HCT116 (cell line): Measurements from ENCODE around the gene PKD2. TPM values are rescaled to one million over a fixed set of nuclear protein-coding genes. Genes with fewer than 3 reads are reported as not detected.

Source experiments
- ATAC-seq: fragments of 200-7000 bp; cut with Tn5 transposase; 2 replicates; pipeline ENCODE4 v1.9.1; 2020; ENCODE audit warnings: mild to moderate bottlenecking, moderate library complexity
- BruUV-seq: library from RNA; stranded (reverse); fragments of 400-500 nt; replicated peaks from 2 replicates; lab custom pipeline; 2021; lab: Mats Ljungman, UMichigan
- CTCF ChIA-PET: fragments of 300-600 bp; sonication (Branson Sonifier 250); formaldehyde crosslinking; loops from one replicate; lab custom pipeline; 2021; ENCODE audit warnings: antibody characterized with exemption; lab: Charles Lee
- POLR2A ChIA-PET: fragments of 300-600, 350-600 bp; sonication (Branson Sonifier 250); formaldehyde crosslinking; loops from one replicate; lab custom pipeline; 2021; ENCODE audit warnings: antibody characterized with exemption; lab: Charles Lee
- RAD21 ChIA-PET, 2 experiments: fragments of 300-600 bp; sonication (Branson Sonifier 250); formaldehyde crosslinking; loops; one replicate each; lab custom pipeline; 2023; ENCODE audit warnings: low total read pairs in 2 of 2; ENCODE audit not compliant: uncharacterized antibody in 2 of 2, unreplicated experiment in 2 of 2, low non-redundant PET in 1 of 2; lab: Charles Lee
- DNase-seq: peaks from one replicate; pipeline ENCODE4 v3.0.0-alpha.2; 2010; ENCODE audit warnings: low read depth, low spot score
- H2AFZ ChIP-seq: fragments of 200-600 bp; shearing (Covaris generic), sonication (generic); 2 replicates; pipeline ENCODE4 v1.6.1; 2017; ENCODE audit warnings: low read depth, mixed run types, mixed read lengths, antibody characterized with exemption, low read length; ENCODE audit not compliant: poor library complexity, severe bottlenecking
- H3K27ac ChIP-seq: 2 replicates; pipeline ENCODE4 v1.5.1; 2012; ENCODE audit warnings: low read depth, low read length
- H3K27me3 ChIP-seq: fragments of 200-600 bp; sonication (generic); 2 replicates; pipeline ENCODE4 v1.6.1; 2016; ENCODE audit warnings: mixed run types, low read length, mixed read lengths; ENCODE audit not compliant: insufficient read depth
- H3K36me3 ChIP-seq, 2 experiments: fragments of 200-500 bp in 1 of 2; fragments of 200-600 bp in 1 of 2; sonication (Bioruptor generic) in 1 of 2; sonication (generic) in 1 of 2; 2 replicates each; pipeline versions ENCODE4 v1.5.1 to v1.6.1; 2014 to 2016; ENCODE audit warnings: low read length in 2 of 2, inconsistent platforms in 1 of 2, mixed read lengths in 1 of 2, mixed run types in 1 of 2; ENCODE audit not compliant: insufficient read depth in 2 of 2, control insufficient read depth in 1 of 2
- H3K4me1 ChIP-seq, 2 experiments: fragments of 200-600 bp in 1 of 2; sonication (generic) in 1 of 2; 2 replicates each; pipeline versions ENCODE4 v1.5.1 to v1.6.1; 2012 to 2017; ENCODE audit warnings: low read length in 2 of 2, inconsistent platforms in 1 of 2, mild to moderate bottlenecking in 1 of 2, mixed read lengths in 1 of 2, mixed run types in 1 of 2, moderate library complexity in 1 of 2; ENCODE audit not compliant: insufficient read depth in 2 of 2, control insufficient read depth in 1 of 2
- H3K4me2 ChIP-seq: fragments of 200-600 bp; sonication (generic); 2 replicates; pipeline ENCODE4 v1.6.1; 2017; ENCODE audit warnings: mixed run types, low read length, mixed read lengths
- H3K4me3 ChIP-seq, 2 experiments: fragments of 200-600 bp in 1 of 2; sonication (generic) in 1 of 2; replicated peaks in 1 of 2; 2 replicates each; pipeline ENCODE4 v1.5.1; 2011 to 2016; ENCODE audit warnings: low read length in 2 of 2, control low read depth in 1 of 2, low read depth in 1 of 2, mild to moderate bottlenecking in 1 of 2, mixed read lengths in 1 of 2, mixed run types in 1 of 2
- H3K79me2 ChIP-seq: fragments of 200-600 bp; sonication (generic); 2 replicates; pipeline ENCODE4 v1.6.1; 2017; ENCODE audit warnings: mild to moderate bottlenecking, mixed run types, low read length, moderate library complexity, mixed read lengths; ENCODE audit not compliant: insufficient read depth
- H3K9ac ChIP-seq: fragments of 200-600 bp; sonication (generic); 2 replicates; pipeline ENCODE4 v1.6.1; 2016; ENCODE audit warnings: low read length, mixed read lengths
- H3K9me2 ChIP-seq: fragments of 200-600 bp; sonication (generic), shearing (Covaris generic); 2 replicates; pipeline ENCODE4 v1.6.1; 2017; ENCODE audit warnings: mixed run types, mild to moderate bottlenecking, moderate library complexity; ENCODE audit not compliant: insufficient read depth
- H3K9me3 ChIP-seq, 2 experiments: fragments of 200-500 bp in 1 of 2; fragments of 200-600 bp in 1 of 2; sonication (Bioruptor generic) in 1 of 2; sonication (generic) in 1 of 2; 2 replicates each; pipeline ENCODE4 v1.6.1; 2014 to 2017; ENCODE audit warnings: low read length in 2 of 2, mixed read lengths in 2 of 2, inconsistent platforms in 1 of 2, low read depth in 1 of 2, mild to moderate bottlenecking in 1 of 2, mixed run types in 1 of 2, moderate library complexity in 1 of 2; ENCODE audit not compliant: control insufficient read depth in 1 of 2, insufficient read depth in 1 of 2
- H4K20me1 ChIP-seq: fragments of 200-600 bp; sonication (generic), shearing (Covaris generic); 2 replicates; pipeline ENCODE4 v1.6.1; 2017; ENCODE audit warnings: mixed run types, mild to moderate bottlenecking, moderate library complexity; ENCODE audit not compliant: insufficient read depth
- CBX3 ChIP-seq: IDR thresholded peaks from 2 replicates; pipeline ENCODE4 v1.6.1; 2012; ENCODE audit warnings: low read depth
- CEBPB ChIP-seq: IDR thresholded peaks from 2 replicates; pipeline ENCODE4 v1.6.1; 2012; ENCODE audit warnings: low read depth
- ELF1 ChIP-seq: IDR thresholded peaks from 2 replicates; pipeline ENCODE4 v1.6.1; 2012; ENCODE audit warnings: low read depth, borderline replicate concordance
- EZH2 ChIP-seq: fragments of 200-600 bp; sonication (generic); IDR thresholded peaks from 2 replicates; pipeline ENCODE4 v1.6.1; 2017; ENCODE audit warnings: antibody characterized with exemption, mixed run types
- POLR2A ChIP-seq: IDR thresholded peaks from 2 replicates; pipeline ENCODE4 v1.7.0; 2011; ENCODE audit warnings: borderline replicate concordance; ENCODE audit not compliant: insufficient read depth, insufficient read length; ENCODE audit errors: extremely low read depth
- POLR2AphosphoS5 ChIP-seq: IDR thresholded peaks from 2 replicates; pipeline ENCODE4 v1.6.1; 2011; ENCODE audit warnings: mild to moderate bottlenecking, low read depth, low read length, moderate library complexity
- SIN3A ChIP-seq: IDR thresholded peaks from 2 replicates; pipeline ENCODE4 v1.6.1; 2012; ENCODE audit warnings: low read depth
- SP1 ChIP-seq: IDR thresholded peaks from 2 replicates; pipeline ENCODE4 v1.6.1; 2012; ENCODE audit warnings: low read depth
- SRF ChIP-seq: IDR thresholded peaks from 2 replicates; pipeline ENCODE4 v1.6.1; 2012; ENCODE audit warnings: low read depth
- TCF7L2 ChIP-seq: IDR thresholded peaks from 2 replicates; pipeline ENCODE4 v1.7.0; 2011; ENCODE audit warnings: borderline replicate concordance, inconsistent platforms; ENCODE audit not compliant: insufficient read depth, insufficient read length; ENCODE audit errors: extremely low read depth
- YY1 ChIP-seq: IDR thresholded peaks from 2 replicates; pipeline ENCODE4 v1.6.1; 2011; ENCODE audit warnings: low read length, low read depth, moderate library complexity, mild to moderate bottlenecking; ENCODE audit not compliant: insufficient replicate concordance; ENCODE audit errors: extremely low read depth
- ZNF274 ChIP-seq: fragments of 200-500 bp; sonication (Bioruptor generic); IDR thresholded peaks from 2 replicates; pipeline ENCODE4 v1.6.1; 2014; ENCODE audit warnings: mild to moderate bottlenecking, low read depth, low read length, inconsistent platforms
- intact Hi-C: fragments of 100-400 bp; cut with micrococcal nuclease; formaldehyde crosslinking; loops from 2 replicates; pipeline ENCODE4 v1.10.0; 2022
- total RNA-seq: library from RNA; stranded (reverse); gene quantifications from one replicate; pipeline ENCODE4 v1.2.1, GENCODE V29; 2021; ENCODE audit not compliant: unreplicated experiment
- TF ChIP-seq, protein P1 (sequence below): IDR thresholded peaks from 2 replicates; pipeline ENCODE4 v1.6.1; 2011; ENCODE audit warnings: mild to moderate bottlenecking, low read length, moderate library complexity; ENCODE audit not compliant: insufficient replicate concordance; ENCODE audit errors: extremely low read depth
- TF ChIP-seq, protein P2 (sequence below): IDR thresholded peaks from 2 replicates; pipeline ENCODE4 v1.6.1; 2012
- TF ChIP-seq, protein P3 (sequence below): IDR thresholded peaks from 2 replicates; pipeline ENCODE4 v1.6.1; 2012
- TF ChIP-seq, protein P4 (sequence below): IDR thresholded peaks from 2 replicates; pipeline ENCODE4 v1.6.1; 2012; ENCODE audit warnings: low read depth

Gene PKD2
- total RNA-seq, 1 experiment from 2014 or later: 10.1 TPM

DNA sequence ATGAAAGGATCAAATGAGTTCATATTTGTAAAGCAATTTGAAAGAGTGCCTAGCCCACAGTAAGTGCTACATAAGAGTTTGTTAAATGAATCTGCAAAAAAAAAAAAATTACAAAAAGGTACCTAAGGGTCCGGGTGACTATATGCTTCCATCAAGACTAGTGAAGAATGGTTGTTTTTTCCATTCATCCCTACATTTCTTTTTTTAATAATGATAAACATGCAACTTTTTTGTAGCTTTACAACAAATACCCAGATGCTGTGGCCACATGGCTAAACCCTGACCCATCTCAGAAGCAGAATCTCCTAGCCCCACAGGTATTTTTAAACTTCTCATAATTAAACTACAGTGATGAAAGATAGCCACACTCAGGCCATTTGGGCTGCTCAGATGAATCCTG lies 27.6 kb upstream of the PKD2 start:
- Histone ChIP-seq H2AFZ (no peak overlapping the region), H3K4me3 (no peak overlapping the region), H3K9ac (no peak overlapping the region), H3K9me3 (no peaks in the 10 kb centered on the region), H3K79me2 (no peaks in the 10 kb centered on the region), H3K27ac (no peak overlapping the region), H3K9me2 (no peaks in the 10 kb centered on the region), H3K4me2 (no peak overlapping the region), H3K27me3 (no peaks in the 10 kb centered on the region), H3K36me3 (no peaks in the 10 kb centered on the region), H4K20me1 (no peaks in the 10 kb centered on the region), H3K4me1 (peaks cover 2 to 12% of the 10 kb centered on the region in 2 experiments; a peak in 3 of 4 replicates)
- no peak for ATAC-seq
- intact Hi-C loops: loop anchor here (10.0 kb wide), 2 partner anchors 305 to 435 kb away; no protein-coding TSS in a partner anchor
- DNase-seq: no peak
- POLR2A ChIA-PET: interaction anchor here (0.6 kb wide), 1 partner anchor 45 kb away, joined by 3 read pairs; no protein-coding TSS in a partner anchor
- TF ChIP-seq SRF: no peak
- TF ChIP-seq, protein P1, sequence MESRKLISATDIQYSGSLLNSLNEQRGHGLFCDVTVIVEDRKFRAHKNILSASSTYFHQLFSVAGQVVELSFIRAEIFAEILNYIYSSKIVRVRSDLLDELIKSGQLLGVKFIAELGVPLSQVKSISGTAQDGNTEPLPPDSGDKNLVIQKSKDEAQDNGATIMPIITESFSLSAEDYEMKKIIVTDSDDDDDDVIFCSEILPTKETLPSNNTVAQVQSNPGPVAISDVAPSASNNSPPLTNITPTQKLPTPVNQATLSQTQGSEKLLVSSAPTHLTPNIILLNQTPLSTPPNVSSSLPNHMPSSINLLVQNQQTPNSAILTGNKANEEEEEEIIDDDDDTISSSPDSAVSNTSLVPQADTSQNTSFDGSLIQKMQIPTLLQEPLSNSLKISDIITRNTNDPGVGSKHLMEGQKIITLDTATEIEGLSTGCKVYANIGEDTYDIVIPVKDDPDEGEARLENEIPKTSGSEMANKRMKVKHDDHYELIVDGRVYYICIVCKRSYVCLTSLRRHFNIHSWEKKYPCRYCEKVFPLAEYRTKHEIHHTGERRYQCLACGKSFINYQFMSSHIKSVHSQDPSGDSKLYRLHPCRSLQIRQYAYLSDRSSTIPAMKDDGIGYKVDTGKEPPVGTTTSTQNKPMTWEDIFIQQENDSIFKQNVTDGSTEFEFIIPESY: no peak
- TF ChIP-seq ELF1: no peak
- no peak for TF ChIP-seq YY1
- no peak for TF ChIP-seq TCF7L2
- TF ChIP-seq CBX3: no peak
- TF ChIP-seq, protein P2, sequence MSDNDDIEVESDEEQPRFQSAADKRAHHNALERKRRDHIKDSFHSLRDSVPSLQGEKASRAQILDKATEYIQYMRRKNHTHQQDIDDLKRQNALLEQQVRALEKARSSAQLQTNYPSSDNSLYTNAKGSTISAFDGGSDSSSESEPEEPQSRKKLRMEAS: no peak
- no peak for TF ChIP-seq SIN3A
- TF ChIP-seq EZH2: no peak
- no peak for TF ChIP-seq SP1
- no peak for TF ChIP-seq CEBPB
- TF ChIP-seq POLR2AphosphoS5: no peak
- TF ChIP-seq ZNF274: no peak
- TF ChIP-seq, protein P3, sequence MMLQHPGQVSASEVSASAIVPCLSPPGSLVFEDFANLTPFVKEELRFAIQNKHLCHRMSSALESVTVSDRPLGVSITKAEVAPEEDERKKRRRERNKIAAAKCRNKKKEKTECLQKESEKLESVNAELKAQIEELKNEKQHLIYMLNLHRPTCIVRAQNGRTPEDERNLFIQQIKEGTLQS: no peak
- no peak for TF ChIP-seq POLR2A
- TF ChIP-seq, protein P4, sequence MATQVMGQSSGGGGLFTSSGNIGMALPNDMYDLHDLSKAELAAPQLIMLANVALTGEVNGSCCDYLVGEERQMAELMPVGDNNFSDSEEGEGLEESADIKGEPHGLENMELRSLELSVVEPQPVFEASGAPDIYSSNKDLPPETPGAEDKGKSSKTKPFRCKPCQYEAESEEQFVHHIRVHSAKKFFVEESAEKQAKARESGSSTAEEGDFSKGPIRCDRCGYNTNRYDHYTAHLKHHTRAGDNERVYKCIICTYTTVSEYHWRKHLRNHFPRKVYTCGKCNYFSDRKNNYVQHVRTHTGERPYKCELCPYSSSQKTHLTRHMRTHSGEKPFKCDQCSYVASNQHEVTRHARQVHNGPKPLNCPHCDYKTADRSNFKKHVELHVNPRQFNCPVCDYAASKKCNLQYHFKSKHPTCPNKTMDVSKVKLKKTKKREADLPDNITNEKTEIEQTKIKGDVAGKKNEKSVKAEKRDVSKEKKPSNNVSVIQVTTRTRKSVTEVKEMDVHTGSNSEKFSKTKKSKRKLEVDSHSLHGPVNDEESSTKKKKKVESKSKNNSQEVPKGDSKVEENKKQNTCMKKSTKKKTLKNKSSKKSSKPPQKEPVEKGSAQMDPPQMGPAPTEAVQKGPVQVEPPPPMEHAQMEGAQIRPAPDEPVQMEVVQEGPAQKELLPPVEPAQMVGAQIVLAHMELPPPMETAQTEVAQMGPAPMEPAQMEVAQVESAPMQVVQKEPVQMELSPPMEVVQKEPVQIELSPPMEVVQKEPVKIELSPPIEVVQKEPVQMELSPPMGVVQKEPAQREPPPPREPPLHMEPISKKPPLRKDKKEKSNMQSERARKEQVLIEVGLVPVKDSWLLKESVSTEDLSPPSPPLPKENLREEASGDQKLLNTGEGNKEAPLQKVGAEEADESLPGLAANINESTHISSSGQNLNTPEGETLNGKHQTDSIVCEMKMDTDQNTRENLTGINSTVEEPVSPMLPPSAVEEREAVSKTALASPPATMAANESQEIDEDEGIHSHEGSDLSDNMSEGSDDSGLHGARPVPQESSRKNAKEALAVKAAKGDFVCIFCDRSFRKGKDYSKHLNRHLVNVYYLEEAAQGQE: no peak
- TF ChIP-seq, all 23 proteins: peak for 0
- RAD21 ChIA-PET: no interaction called here
- BruUV-seq: no TSS peak
- CTCF ChIA-PET: no interaction called here
